HEK293 (cell line): ENCODE results near the gene ZNF322.
A peak's percentile ranks its signal among the peaks of the same experiment; 100 is the strongest.

ENCODE experiments used
- CTCF ChIA-PET: fragments of 350-600 bp; formaldehyde crosslinking; extraction: SDS; loops from one replicate; lab custom pipeline; 2021; ENCODE audit warnings: antibody characterized with exemption; lab: Yijun Ruan, JAX
- POLR2A ChIA-PET: fragments of 300-600 bp; formaldehyde crosslinking; extraction: SDS; loops from one replicate; lab custom pipeline; 2020; ENCODE audit warnings: antibody characterized with exemption, inconsistent platforms; lab: Yijun Ruan, JAX
- H3K27ac ChIP-seq: fragments of 200-500 bp; sonication (Bioruptor generic); 2 replicates; pipeline ENCODE4 v1.5.1; 2014; ENCODE audit warnings: low read depth, low read length, control low read depth, inconsistent platforms; ENCODE audit errors: extremely low read depth
- H3K36me3 ChIP-seq, 2 experiments: fragments of 200-500 bp in 1 of 2; sonication (Bioruptor generic) in 1 of 2; 1 replicate in 1 of 2; 2 replicates in 1 of 2; pipeline ENCODE4 v1.5.1; 2014 to 2017; ENCODE audit warnings: inconsistent platforms in 2 of 2, low read length in 2 of 2; ENCODE audit not compliant: control insufficient read depth in 2 of 2, insufficient read depth in 1 of 2
- H3K4me1 ChIP-seq: fragments of 200-500 bp; sonication (Bioruptor generic); 2 replicates; pipeline ENCODE4 v1.5.1; 2014; ENCODE audit warnings: mild to moderate bottlenecking, low read length, inconsistent platforms; ENCODE audit not compliant: control insufficient read depth, insufficient read depth
- H3K4me3 ChIP-seq: 2 replicates; pipeline ENCODE4 v1.5.1; 2011; ENCODE audit warnings: low read depth, mild to moderate bottlenecking, control low read depth, low read length, moderate library complexity
- H3K9me3 ChIP-seq: fragments of 200-500 bp; sonication (Bioruptor generic); 2 replicates; pipeline ENCODE4 v1.5.1; 2014; ENCODE audit warnings: low read depth, low read length, inconsistent platforms; ENCODE audit not compliant: control insufficient read depth, insufficient read depth
- BCL11A ChIP-seq: fragments of 450-650 bp; formaldehyde crosslinking; IDR thresholded peaks from 2 replicates; pipeline ENCODE4 v1.5.1; 2016; ENCODE audit warnings: low read depth, missing biosample characterization, missing genetic modification characterization
- EGR2 ChIP-seq: fragments of 450-650 bp; formaldehyde crosslinking; IDR thresholded peaks from 2 replicates; pipeline ENCODE4 v1.5.1; 2016; ENCODE audit warnings: low read depth, missing biosample characterization, missing genetic modification characterization
- GLI2 ChIP-seq: fragments of 450-650 bp; formaldehyde crosslinking; IDR thresholded peaks from 2 replicates; pipeline ENCODE4; 2017; ENCODE audit warnings: missing biosample characterization, missing genetic modification characterization, low read depth, borderline replicate concordance
- PRDM1 ChIP-seq: fragments of 450-650 bp; formaldehyde crosslinking; IDR thresholded peaks from 2 replicates; pipeline ENCODE4; 2016; ENCODE audit warnings: missing biosample characterization, missing genetic modification characterization
- ZBTB44 ChIP-seq: fragments of 450-650 bp; IDR thresholded peaks from 2 replicates; pipeline ENCODE4 v1.5.1; 2018; ENCODE audit warnings: missing biosample characterization, mild to moderate bottlenecking, missing genetic modification characterization
- ZBTB6 ChIP-seq: fragments of 450-650 bp; formaldehyde crosslinking; IDR thresholded peaks from 2 replicates; pipeline ENCODE4 v1.5.1; 2017; ENCODE audit warnings: missing biosample characterization, missing genetic modification characterization
- ZNF146 ChIP-seq: fragments of 450-650 bp; formaldehyde crosslinking; IDR thresholded peaks from 2 replicates; pipeline ENCODE4 v1.5.1; 2016; ENCODE audit warnings: missing biosample characterization, missing genetic modification characterization
- ZNF2 ChIP-seq: fragments of 450-650 bp; formaldehyde crosslinking; IDR thresholded peaks from 2 replicates; pipeline ENCODE4 v1.5.1; 2016; ENCODE audit warnings: missing biosample characterization, missing genetic modification characterization
- ZNF274 ChIP-seq, 2 experiments: fragments of 200-500 bp in 1 of 2; fragments of 450-650 bp in 1 of 2; sonication (Bioruptor generic) in 1 of 2; formaldehyde crosslinking in 1 of 2; IDR thresholded peaks; 2 replicates each; pipeline versions ENCODE4 v1.5.1 to v1.6.1; 2014 to 2016; ENCODE audit warnings: borderline replicate concordance in 1 of 2, inconsistent platforms in 1 of 2, low read length in 1 of 2, missing biosample characterization in 1 of 2, missing genetic modification characterization in 1 of 2
- ZNF366 ChIP-seq: fragments of 450-650 bp; formaldehyde crosslinking; conservative IDR thresholded peaks from 2 replicates; pipeline ENCODE4 v1.5.1; 2016; ENCODE audit warnings: missing biosample characterization, missing genetic modification characterization
- ZNF561 ChIP-seq: fragments of 450-650 bp; IDR thresholded peaks from 2 replicates; pipeline ENCODE4 v1.5.1; 2018; ENCODE audit warnings: missing biosample characterization, missing genetic modification characterization, borderline replicate concordance
- ZNF645 ChIP-seq: fragments of 450-650 bp; formaldehyde crosslinking; IDR thresholded peaks from 2 replicates; pipeline ENCODE4; 2016; ENCODE audit warnings: missing biosample characterization, missing genetic modification characterization
- ZNF692 ChIP-seq: fragments of 450-650 bp; formaldehyde crosslinking; IDR thresholded peaks from 2 replicates; pipeline ENCODE4 v1.5.1; 2016; ENCODE audit warnings: missing biosample characterization, missing genetic modification characterization
- ZNF830 ChIP-seq: fragments of 450-650 bp; IDR thresholded peaks from 2 replicates; pipeline ENCODE4 v1.5.0; 2018; ENCODE audit warnings: missing biosample characterization, missing genetic modification characterization, low read depth, mild to moderate bottlenecking, moderate library complexity

ZNF322 gene

GRCh38 chr6:26624557-26624956 lies 35.0 kb downstream of the ZNF322 start:
- no peaks in the 10 kb centered on the region for H3K36me3 ChIP-seq
- TF ChIP-seq ZNF692 (no peak), ZNF146 (tag by site-specific recombination) (peak; percentile 74)
- no peak overlapping the region for H3K27ac ChIP-seq
- ChIA-PET CTCF (interaction anchor here (0.6 kb wide), 1 partner anchor 455 kb away, joined by 3 read pairs; no protein-coding TSS in a partner anchor), POLR2A (no interaction called here)
- H3K9me3 ChIP-seq: no peaks in the 10 kb centered on the region
- no peak overlapping the region for H3K4me3 ChIP-seq
- H3K4me1 ChIP-seq: no peaks in the 10 kb centered on the region

- no peaks in the 10 kb centered on the region for H3K36me3 ChIP-seq
- no peaks in the 10 kb centered on the region for H3K4me1 ChIP-seq
- CTCF ChIA-PET: no interaction called here
- H3K27ac ChIP-seq: no peak overlapping the region
- POLR2A ChIA-PET: no interaction called here
- H3K9me3 ChIP-seq: no peaks in the 10 kb centered on the region
- no peak overlapping the region for H3K4me3 ChIP-seq
- TF ChIP-seq ZNF366 (tag by site-specific recombination): peak; percentile 51; the same call in 1 of the 2 replicates
- peak; percentile 70 for TF ChIP-seq PRDM1
- TF ChIP-seq ZNF274 (IDR thresholded peaks at IDR 0.05; ENCODE audit: low read length): no peak
- TF ChIP-seq ZNF274 (tag by site-specific recombination; IDR thresholded peaks at IDR 0.05; ENCODE audit: borderline replicate concordance): no peak
- TF ChIP-seq, all 188 proteins: peak for 2
Measured at GRCh38 chr6:26623339-26623859, 36.1 kb downstream of the ZNF322 start.

GRCh38 chr6:26613689-26614683 lies 45.6 kb downstream of the ZNF322 start:
- no peak overlapping the region for H3K27ac ChIP-seq
- H3K4me3 ChIP-seq: no peak overlapping the region
- TF ChIP-seq ZBTB44 (tag by site-specific recombination) (no peak), ZNF830 (no peak), ZBTB6 (tag by site-specific recombination) (no peak), ZNF2 (tag by site-specific recombination) (no peak)
- H3K4me1 ChIP-seq: no peaks in the 10 kb centered on the region
- POLR2A ChIA-PET: no interaction called here
- H3K9me3 ChIP-seq: no peaks in the 10 kb centered on the region; the same call in 1 of the 2 replicates
- CTCF ChIA-PET: no interaction called here
- no peaks in the 10 kb centered on the region for H3K36me3 ChIP-seq

- H3K27ac ChIP-seq: no peak overlapping the region
- ChIA-PET POLR2A (no interaction called here), CTCF (interaction anchor here (1.0 kb wide), 1 partner anchor 17 kb away, joined by 3 read pairs; no protein-coding TSS in a partner anchor)
- H3K9me3 ChIP-seq: no peaks in the 10 kb centered on the region; the same call in 1 of the 2 replicates
- H3K36me3 ChIP-seq: no peaks in the 10 kb centered on the region
- no peak overlapping the region for H3K4me3 ChIP-seq
- H3K4me1 ChIP-seq: no peaks in the 10 kb centered on the region
- TF ChIP-seq ZNF561 (no peak), BCL11A (tag by site-specific recombination) (no peak), EGR2 (no peak), GLI2 (tag by site-specific recombination) (no peak), ZNF645 (tag by site-specific recombination) (no peak)
Measured at GRCh38 chr6:26613201-26613600, 46.3 kb downstream of the ZNF322 start.
